C4-2B (cell line): ENCODE data around the gene XBP1.

Experiments used
- H3K27ac ChIP-seq: fragments of 450-650 bp; 2 replicates; pipeline ENCODE4 v1.5.1; 2017
- CTCF ChIP-seq: fragments of 450-650 bp; conservative IDR thresholded peaks from 2 replicates; pipeline ENCODE4 v1.5.1; 2017; ENCODE audit warnings: mild to moderate bottlenecking
- ZFX ChIP-seq: fragments of 450-650 bp; IDR thresholded peaks from 2 replicates; pipeline ENCODE4 v1.6.1; 2017

Gene XBP1

GRCh38 chr22:28822930-28823551 lies 22.7 kb upstream of the XBP1 start:
- TF ChIP-seq ZFX (no peak), CTCF (no peak)
- H3K27ac ChIP-seq: peak overlapping the region; percentile 99; the same call in 1 of the 2 replicates

GRCh38 chr22:28821452-28821851 lies 21.1 kb upstream of the XBP1 start:
- no peak for TF ChIP-seq ZFX
- no peak for TF ChIP-seq CTCF
- H3K27ac ChIP-seq: peak overlapping the region; percentile 99

- H3K27ac ChIP-seq: peak overlapping the region; percentile 99
- TF ChIP-seq CTCF (no peak), ZFX (no peak)
Observed at GRCh38 chr22:28820885-28821284, 20.5 kb upstream of the XBP1 start.

GRCh38 chr22:28819253-28820096 lies 19.1 kb upstream of the XBP1 start:
- H3K27ac ChIP-seq: peak overlapping the region; percentile 99
- TF ChIP-seq CTCF (no peak), ZFX (no peak)

- TF ChIP-seq ZFX: no peak
- no peak for TF ChIP-seq CTCF
- H3K27ac ChIP-seq: peak overlapping the region; percentile 99
Observed at GRCh38 chr22:28817919-28818859, 17.8 kb upstream of the XBP1 start.

GRCh38 chr22:28817064-28817463 lies 16.7 kb upstream of the XBP1 start:
- H3K27ac ChIP-seq: peak overlapping the region; percentile 99
- TF ChIP-seq ZFX (no peak), CTCF (no peak)
